HG03066 (cell line): ENCODE results near the gene RNU6-7.

Experiments
- ATAC-seq: cut with Tn5 transposase; IDR thresholded peaks from one replicate; pipeline ENCODE4 v1.9.1; 2021; ENCODE audit warnings: low read depth; ENCODE audit not compliant: unreplicated experiment

Gene RNU6-7

DNA sequence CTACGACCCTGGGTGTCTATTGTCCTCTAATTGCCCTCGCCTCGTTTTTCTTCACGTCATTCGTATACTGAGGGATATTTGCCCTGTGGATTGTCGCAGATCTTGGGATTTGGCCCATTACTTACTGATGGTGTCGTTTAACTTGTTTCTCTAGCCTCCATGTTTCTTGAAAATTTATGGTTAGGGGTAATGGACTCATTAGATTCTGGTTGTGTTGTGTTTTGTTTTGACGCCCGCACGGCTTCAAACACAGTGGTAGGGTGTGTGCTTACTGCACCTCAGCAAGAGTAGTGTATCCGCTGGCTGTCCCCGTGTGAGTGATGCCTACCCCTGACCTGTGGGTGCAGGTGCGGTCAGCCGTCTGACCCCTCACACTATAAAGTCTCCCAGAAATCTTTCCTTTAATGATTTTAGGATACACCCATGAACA, 2.1 kb downstream of the RNU6-7 start:
- no peak for ATAC-seq

GRCh38 chr14:32205554-32205953, 3.7 kb downstream of the RNU6-7 start:
- ATAC-seq, result no peak

DNA sequence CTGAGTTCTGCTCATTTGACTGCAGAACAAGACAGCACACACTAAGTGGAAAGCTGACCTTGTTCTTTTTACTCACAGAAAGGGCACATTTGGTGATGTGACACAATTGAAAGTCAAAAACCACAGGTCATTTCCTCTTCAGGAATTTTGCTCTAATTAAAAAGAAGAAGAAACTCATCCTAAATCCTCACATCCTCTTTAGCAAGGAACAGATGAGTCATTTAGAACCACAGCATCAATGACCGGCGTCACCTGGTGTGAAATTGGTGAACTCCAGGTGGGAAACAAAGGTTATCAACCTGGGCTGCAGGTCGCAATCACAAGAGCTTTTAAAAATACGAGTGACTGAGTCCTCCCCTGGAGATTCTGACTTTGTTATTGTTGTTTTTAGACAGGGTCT, 4.1 kb downstream of the RNU6-7 start:
- no peak for ATAC-seq

- ATAC-seq, result no peak
Observed at GRCh38 chr14:32206552-32206951, 4.7 kb downstream of the RNU6-7 start.

GRCh38 chr14:32208490-32208889, 6.6 kb downstream of the RNU6-7 start:
- ATAC-seq, result no peak

- ATAC-seq, result no peak
Observed at GRCh38 chr14:32209471-32209870, 7.6 kb downstream of the RNU6-7 start.

GRCh38 chr14:32211068-32211404, 9.2 kb downstream of the RNU6-7 start:
- ATAC-seq, result no peak

DNA sequence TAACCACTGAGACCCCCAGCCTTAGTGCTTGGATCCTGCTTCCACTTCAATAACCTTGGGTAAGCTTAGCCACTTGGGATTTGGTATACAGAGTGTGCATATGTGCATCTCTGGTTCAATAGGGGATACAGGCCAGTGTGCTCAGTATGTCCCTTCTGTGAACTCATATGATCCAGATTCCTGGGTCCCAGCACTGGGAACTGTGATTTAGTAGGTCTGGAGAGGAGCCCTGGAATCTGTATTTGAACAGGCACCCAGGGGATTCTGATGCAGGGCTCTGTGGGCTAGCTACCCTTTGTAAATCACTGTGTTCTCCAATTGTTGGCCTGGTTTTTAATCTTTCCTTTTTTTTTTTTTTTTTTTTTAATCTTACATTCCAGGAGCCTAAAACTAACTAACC, 11.0 kb downstream of the RNU6-7 start:
- no peak for ATAC-seq

DNA sequence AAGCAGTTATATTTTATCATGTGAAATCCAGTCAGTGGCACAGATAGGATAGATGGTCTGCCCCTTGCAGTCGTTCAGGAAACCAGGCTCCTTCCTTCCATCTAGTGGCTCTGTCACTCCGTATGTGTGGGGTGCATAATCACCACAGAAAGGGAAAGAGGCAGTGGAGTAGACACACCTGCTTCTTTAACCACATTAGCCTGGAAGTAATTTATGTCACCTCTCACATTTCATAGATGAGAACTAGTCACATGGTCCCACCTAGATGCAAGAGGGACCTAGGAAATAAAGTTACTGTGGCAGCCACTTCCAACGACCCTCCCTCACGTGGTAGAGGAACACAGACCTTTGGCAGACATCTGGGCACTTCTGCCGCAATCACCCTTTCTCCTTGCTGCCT, 15.5 kb downstream of the RNU6-7 start:
- ATAC-seq, result no peak

GRCh38 chr14:32224737-32225377, 23.0 kb downstream of the RNU6-7 start:
- ATAC-seq, result no peak

DNA sequence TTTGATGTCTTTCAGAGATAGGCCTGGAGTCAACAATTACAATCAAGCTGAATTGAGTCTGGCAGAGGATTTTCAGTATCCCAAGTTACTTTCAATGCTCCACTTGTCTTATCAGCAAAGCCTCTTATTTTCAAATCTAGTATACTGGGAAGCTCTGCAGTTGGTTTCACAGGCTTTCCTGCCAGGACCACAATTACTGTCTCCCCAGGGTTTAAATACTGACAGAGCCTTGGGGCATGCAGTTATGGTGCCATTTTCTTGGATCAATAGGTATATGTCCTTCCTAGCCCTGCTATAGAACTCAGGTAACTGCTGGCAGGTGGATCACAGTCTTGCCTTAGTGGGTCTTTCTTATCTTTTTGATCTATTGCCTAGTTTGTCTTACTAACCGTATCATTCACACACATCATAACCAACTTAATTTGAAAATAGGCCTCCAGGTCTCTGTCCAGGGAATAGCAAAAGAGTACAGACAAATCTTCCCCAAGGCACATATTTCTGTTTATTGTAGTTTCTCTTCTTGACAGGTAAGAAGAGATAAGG, 23.6 kb downstream of the RNU6-7 start:
- ATAC-seq, result no peak

DNA sequence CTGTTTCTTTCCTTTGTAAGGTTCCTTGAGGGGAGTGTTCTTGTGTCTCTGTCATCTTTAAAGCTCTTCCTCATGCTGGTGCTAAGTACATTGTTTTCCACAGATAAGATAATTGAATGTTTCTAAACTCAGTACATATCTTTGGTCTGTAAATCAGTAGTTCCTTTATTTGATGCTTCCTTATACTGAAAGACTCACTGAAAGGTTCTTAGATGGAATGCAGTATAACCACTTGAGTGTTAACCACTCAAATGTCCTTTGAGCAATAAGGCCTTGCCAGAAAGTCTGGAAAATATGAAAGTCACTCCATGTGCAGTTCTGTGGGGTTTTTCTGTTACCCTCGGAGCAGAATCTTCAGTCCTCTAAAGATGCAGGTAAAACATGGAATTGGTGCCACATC, 24.2 kb downstream of the RNU6-7 start:
- no peak for ATAC-seq

- ATAC-seq, result no peak
Observed at GRCh38 chr14:32230181-32230580, 28.3 kb downstream of the RNU6-7 start.

DNA sequence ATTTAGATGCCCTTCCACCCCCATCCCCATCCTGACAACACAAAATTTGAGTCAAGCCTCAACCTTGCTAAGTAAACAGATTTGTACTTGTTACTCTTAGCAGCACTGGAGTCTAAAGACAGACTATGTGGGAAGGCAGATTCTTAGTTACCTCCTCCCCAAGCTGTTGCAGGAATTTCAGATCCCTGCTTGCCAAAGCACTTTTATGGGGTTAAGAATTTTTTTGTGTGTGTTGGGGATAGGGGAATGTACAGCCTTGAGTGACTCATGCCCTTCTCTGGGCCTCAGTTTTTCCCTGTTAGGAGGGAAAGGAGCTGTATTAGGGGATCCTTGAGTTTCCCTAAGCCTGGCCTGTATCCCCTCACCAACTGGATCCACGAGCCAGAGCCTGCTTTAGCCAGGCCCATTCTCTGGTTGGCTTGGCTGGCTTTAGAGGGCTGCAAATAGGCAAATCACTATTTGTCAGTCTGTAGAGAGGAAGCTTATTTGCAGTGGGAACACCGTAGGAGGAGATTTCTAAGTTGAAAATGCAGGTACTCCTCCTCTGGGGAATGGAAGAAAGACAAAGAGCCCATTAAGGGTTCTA, 28.9 kb downstream of the RNU6-7 start:
- ATAC-seq, result no peak

DNA sequence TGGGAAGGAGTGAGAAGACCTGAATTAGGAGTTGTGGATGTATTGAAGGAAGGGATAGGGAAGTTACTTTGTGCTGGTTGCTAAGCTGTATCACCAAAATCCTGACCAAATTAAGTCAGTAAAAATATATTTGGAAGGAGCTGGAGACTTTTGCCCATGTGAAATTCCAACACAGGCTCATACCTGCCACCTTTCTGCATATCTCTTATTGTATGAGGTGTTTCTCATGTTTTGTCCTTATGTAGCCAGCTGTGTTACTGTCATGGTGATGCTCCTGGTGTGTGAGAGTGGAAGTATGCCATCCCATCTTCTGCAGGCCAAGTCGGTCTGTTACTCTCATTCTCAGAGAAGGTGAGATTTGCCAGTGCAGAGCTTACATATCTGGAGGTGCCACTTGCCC, 30.6 kb downstream of the RNU6-7 start:
- no peak for ATAC-seq

- no peak for ATAC-seq
Observed at GRCh38 chr14:32233260-32233659, 31.4 kb downstream of the RNU6-7 start.

DNA sequence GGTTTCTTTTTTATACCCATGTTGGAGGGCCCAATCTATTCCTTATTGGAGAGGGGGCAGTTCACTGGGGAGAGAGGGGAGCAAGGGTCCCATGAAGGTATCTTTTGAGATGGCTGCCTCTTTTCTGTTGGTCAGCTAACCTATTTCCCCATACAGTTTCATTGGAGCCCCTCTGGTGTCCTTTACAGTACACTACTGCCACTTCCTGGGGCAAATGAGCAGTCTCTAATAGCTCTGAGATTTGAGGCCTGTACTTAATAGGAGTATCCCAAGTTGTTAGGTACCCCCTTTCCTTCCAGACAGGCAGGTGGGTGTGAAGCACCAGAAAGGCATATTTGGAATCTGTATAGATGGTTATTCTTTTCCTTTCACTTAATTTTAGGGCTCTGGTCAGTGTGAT, 42.6 kb downstream of the RNU6-7 start:
- no peak for ATAC-seq

GRCh38 chr14:32246751-32247150, 44.9 kb downstream of the RNU6-7 start:
- ATAC-seq, result no peak

DNA sequence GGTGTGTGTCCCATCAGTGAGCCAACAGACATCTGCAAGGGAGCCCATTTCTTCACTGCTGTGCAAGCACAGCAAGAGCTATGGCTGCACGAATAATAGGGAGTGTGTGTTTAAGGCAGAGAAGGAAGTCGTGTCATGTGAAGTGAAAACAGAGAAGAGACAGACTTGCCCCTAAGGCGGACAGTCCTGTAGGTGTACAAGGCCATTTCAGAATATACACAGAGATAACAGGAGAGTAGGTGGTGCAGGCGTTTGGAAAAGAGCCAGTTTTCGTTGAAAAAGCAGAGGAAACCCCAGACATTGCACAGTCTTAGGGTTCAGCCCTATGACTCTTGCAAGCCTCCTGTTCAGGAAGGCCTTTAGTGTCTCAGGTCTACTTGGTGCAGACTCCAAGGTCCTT, 47.5 kb downstream of the RNU6-7 start:
- ATAC-seq, result no peak

DNA sequence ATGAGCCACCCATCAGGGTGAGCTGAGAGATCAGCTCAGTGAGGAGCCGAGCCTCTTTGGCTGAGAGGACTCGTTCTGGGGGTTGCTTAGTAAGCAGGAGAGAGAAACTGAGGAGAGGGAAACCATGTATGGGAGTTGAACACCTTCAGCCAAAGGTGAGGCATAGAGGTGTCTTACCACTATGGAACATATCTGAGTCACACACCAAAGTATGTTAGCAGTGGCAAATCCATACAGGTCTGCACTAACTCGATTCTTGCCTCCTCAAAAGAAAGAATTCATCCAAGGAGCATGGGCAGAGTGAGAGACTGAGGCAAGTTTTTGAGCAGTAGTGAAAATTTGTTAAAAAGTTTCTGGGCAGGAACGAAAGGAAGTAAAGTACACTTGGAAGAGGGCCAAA, 47.9 kb downstream of the RNU6-7 start:
- no peak for ATAC-seq

DNA sequence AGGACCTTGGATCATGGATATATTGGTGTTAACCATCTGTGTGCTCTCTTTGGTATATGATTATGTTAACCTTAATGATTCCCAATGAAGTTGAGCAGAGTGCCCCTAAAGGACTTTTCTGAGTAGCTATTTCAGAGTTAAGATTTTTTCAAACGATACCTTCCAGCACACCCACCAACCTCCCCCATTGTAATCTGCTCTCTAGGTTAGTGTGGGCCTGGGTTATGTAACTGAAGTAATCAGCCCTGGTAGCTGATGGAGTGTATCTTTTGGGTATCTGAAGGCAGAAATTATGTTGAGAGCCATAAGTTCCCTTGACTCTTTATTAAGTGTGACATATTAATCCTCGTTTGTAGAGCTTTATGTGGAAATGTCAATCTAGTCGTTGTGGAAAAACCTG, 48.8 kb downstream of the RNU6-7 start:
- no peak for ATAC-seq

GRCh38 chr14:32251530-32251929, 49.7 kb downstream of the RNU6-7 start:
- no peak for ATAC-seq
